Kidney epithelial cell (primary cell): ENCODE data around the gene SHC3. TPM values are rescaled to one million over a fixed set of nuclear protein-coding genes. Genes with fewer than 3 reads are reported as not detected.

ENCODE experiments used
- DNase-seq: peaks from one replicate; pipeline ENCODE4 v3.0.0-alpha.2; 2010; ENCODE audit warnings: low read depth
- H3K27me3 ChIP-seq: 2 replicates; pipeline ENCODE4 v1.6.0; 2011; ENCODE audit warnings: low read length; ENCODE audit not compliant: control insufficient read depth, insufficient read depth
- H3K36me3 ChIP-seq: 2 replicates; pipeline ENCODE4 v1.5.1; 2011; ENCODE audit warnings: low read length; ENCODE audit not compliant: control insufficient read depth, insufficient read depth
- H3K4me3 ChIP-seq: 2 replicates; pipeline ENCODE4 v1.5.1; 2011; ENCODE audit warnings: low read depth, mild to moderate bottlenecking, control low read depth, low read length
- CTCF ChIP-seq: IDR thresholded peaks from 2 replicates; pipeline ENCODE4 v1.5.1; 2011; ENCODE audit warnings: mild to moderate bottlenecking, moderate library complexity, low read length, control low read depth, inconsistent platforms; ENCODE audit not compliant: insufficient read depth, poor library complexity, severe bottlenecking
- total RNA-seq: library from RNA; depleted of rRNA; stranded (reverse); fragments of >200 nt; gene quantifications from 2 replicates; pipeline ENCODE4 v1.2.3, GENCODE V29; 2015

The SHC3 gene
- total RNA-seq, 1 donor from 2014 or later, result 2.9 TPM

DNA sequence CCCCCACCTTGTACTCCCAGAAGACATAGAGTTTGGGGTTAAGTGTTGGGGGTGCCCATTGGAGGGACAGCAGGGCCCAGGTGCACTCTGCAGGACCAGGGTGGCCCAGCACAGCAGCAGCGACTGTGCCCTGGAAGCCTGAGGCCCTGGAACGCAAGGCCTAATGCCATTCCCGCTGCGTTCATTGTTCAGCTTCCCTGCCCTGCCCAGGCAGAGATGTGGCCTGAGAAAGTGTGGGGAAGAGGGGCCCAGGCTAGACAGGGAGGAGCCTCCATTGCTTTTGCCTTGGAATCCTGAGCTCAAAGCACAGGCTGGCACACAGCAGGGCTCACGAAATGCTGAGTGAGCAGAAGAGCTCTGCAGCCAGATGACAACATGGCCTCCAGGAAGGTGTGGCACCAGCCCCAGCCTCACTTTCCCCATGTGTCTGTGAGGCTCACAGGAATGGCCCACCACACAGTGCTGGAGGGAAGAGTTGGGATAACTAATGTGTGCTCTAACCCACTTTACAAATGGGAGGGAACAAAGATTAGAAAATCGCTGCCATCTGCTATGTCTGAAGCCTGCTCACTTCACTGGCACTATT is 168.0 kb downstream of the SHC3 start:
- Histone ChIP-seq H3K27me3 (no peaks in the 10 kb centered on the region), H3K4me3 (no peak overlapping the region)
- TF ChIP-seq CTCF, result no peak

DNA sequence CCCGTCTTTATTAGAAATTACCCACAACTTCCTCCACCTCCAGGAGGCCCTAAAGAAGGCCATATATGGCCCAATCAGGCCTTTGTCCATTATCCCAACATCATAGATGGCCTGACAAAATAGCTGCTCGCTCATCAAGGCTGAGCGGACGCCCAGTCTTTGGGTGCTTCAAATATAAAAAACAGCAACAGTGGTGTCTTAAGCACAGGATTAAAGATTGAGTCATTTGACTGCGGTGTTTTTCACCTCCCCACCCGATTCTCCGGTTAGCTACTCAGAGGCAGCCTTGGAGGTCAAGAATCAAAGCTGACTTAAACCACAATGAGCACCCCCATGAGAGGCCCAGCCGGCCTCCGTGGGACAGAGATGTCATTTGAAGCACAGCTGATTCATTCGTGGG is 168.6 kb downstream of the SHC3 start:
- DNase-seq, result no peak
- Histone ChIP-seq H3K27me3 (no peaks in the 10 kb centered on the region), H3K36me3 (no peaks in the 10 kb centered on the region), H3K4me3 (no peak overlapping the region)
- no peak for TF ChIP-seq CTCF

More for the DNA sequence above, 168.0 kb downstream of the SHC3 start:
- H3K36me3 ChIP-seq, result no peaks in the 10 kb centered on the region
- no peak for DNase-seq

- no peak for TF ChIP-seq CTCF
- Histone ChIP-seq H3K4me3 (no peak overlapping the region), H3K27me3 (no peaks in the 10 kb centered on the region), H3K36me3 (no peaks in the 10 kb centered on the region)
- no peak for DNase-seq
These were observed 169.1 kb downstream of the SHC3 start for GRCh38 chr9:89009546-89009840.

DNA sequence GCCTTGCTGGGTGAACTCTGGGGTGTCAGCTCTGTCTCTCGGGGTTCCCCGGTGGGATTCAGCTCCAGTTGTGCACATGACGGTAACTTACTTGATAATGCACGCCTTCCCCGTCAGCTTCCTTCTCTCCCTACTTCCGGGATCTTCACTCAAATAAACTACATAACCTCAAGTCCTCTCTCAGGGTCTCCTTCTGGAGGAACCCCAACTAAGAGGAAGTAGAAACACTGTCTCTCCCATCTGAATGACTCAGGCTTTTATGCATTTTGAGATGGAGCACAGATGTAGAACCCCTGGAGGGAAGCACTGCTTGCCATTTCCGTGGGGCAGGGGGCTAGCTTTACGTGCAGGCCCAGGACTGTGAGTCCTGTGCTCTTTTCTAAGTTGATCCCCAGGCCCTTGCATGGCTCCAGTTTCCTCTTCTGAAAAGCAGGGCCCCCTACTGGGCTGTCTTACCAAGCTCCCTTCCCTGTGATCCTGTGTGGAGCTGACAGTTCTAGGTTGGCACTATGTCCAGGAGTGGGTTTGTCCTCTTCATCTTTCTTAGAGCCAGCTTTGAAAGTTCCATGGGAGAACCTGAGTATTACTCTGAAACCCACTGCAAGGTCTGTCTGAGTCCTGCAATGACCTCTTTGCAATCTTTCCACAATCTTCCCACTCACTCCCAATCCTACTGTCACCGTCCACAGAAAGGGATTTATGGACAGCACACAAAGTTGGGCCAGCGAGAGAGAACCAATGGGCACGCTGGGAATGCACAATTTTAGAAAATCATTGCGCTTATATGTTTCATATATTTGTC is 169.7 kb downstream of the SHC3 start:
- Histone ChIP-seq H3K36me3 (no peaks in the 10 kb centered on the region), H3K4me3 (no peak overlapping the region), H3K27me3 (no peaks in the 10 kb centered on the region)
- no peak for DNase-seq
- TF ChIP-seq CTCF, result no peak

GRCh38 chr9:89008055-89008743 is 170.4 kb downstream of the SHC3 start:
- no peak for TF ChIP-seq CTCF
- Histone ChIP-seq H3K36me3 (no peaks in the 10 kb centered on the region), H3K4me3 (no peak overlapping the region), H3K27me3 (no peaks in the 10 kb centered on the region)
- no peak for DNase-seq
